Measurements from ENCODE around the gene KIAA1549. TPM values are rescaled to one million over a fixed set of nuclear protein-coding genes. Genes with fewer than 3 reads are reported as not detected.

Gene KIAA1549
- total RNA-seq, 1 experiment from 2014 or later, result 14.1 TPM

DNA sequence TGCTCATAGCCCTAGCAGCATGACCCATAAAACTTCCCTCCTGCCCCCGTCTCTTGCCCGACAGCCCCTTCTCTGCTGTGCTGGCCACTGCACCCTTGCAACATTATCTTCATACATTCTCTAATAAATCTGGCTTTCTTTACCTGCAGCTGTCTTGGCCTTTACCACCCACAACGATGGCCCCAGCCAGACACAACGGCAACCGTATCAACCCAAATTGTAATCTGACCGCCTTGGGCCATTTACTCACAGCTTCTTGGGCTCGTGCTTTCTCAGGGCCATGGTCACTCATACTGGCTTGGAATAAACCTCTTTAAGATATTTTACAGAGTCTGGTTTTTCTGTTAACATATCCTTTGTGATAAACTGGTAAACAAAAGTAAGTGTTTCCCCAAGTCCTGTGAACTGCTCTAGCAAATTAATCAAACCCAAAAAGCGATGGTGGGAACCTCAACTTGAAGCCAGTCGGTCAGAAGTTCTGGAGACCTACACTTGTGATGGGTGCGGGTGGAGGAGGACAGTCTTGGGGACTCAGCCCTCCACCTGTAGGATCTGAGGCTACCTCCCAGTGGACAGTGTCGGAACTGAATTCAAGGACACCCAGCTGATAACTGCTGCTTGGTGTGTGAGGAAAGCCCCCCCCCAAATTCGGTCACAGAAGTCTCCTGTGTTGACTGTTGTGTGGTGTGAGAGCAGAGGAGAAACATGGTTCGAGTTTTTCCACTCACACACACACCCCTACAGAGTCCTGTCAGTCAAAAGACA, 95.6 kb downstream of the KIAA1549 start:
- H3K4me3 ChIP-seq (ENCODE audit: low read depth in 2 of 2, low read length in 2 of 2), result no peak overlapping the region
- intact Hi-C loops (cut with micrococcal nuclease; ENCODE audit: unreplicated experiment), result loop anchor here (10.0 kb wide), 2 partner anchors 99 to 129 kb away; partner anchors contain the start of gene KIAA1549
- CTCF ChIA-PET, result interaction anchor here (0.5 to 1.1 kb wide), 3 partner anchors 100 to 897 kb away, joined by 3 to 7 read pairs (median 3); no protein-coding TSS in a partner anchor
- no peaks in the 10 kb centered on the region for H3K9me3 ChIP-seq (ENCODE audit: control insufficient read depth, insufficient read depth, low read depth, low read length)
- in situ Hi-C loops (cut with HindIII; ENCODE audit: low pct_unique_long_range_greater_than_20kb, low sequenced_read_pairs), result no loop called here
- no peak overlapping the region for H3K27ac ChIP-seq (ENCODE audit: low read length)
- DNase-seq (ENCODE audit: low read depth, low spot score), result no peak
- ATAC-seq, result no peak
- no TSS peak for BruUV-seq (replicated peaks)
- no peaks in the 10 kb centered on the region for H3K27me3 ChIP-seq (ENCODE audit: control insufficient read depth, insufficient read depth, low read length)
- POLR2A ChIA-PET, result no interaction called here
- H3K36me3 ChIP-seq (ENCODE audit: control insufficient read depth, insufficient read depth, low read length), result no peaks in the 10 kb centered on the region
- TF ChIP-seq, protein P1, sequence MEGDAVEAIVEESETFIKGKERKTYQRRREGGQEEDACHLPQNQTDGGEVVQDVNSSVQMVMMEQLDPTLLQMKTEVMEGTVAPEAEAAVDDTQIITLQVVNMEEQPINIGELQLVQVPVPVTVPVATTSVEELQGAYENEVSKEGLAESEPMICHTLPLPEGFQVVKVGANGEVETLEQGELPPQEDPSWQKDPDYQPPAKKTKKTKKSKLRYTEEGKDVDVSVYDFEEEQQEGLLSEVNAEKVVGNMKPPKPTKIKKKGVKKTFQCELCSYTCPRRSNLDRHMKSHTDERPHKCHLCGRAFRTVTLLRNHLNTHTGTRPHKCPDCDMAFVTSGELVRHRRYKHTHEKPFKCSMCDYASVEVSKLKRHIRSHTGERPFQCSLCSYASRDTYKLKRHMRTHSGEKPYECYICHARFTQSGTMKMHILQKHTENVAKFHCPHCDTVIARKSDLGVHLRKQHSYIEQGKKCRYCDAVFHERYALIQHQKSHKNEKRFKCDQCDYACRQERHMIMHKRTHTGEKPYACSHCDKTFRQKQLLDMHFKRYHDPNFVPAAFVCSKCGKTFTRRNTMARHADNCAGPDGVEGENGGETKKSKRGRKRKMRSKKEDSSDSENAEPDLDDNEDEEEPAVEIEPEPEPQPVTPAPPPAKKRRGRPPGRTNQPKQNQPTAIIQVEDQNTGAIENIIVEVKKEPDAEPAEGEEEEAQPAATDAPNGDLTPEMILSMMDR (IDR thresholded peaks at IDR 0.05), result no peak
- TF ChIP-seq, protein P2, sequence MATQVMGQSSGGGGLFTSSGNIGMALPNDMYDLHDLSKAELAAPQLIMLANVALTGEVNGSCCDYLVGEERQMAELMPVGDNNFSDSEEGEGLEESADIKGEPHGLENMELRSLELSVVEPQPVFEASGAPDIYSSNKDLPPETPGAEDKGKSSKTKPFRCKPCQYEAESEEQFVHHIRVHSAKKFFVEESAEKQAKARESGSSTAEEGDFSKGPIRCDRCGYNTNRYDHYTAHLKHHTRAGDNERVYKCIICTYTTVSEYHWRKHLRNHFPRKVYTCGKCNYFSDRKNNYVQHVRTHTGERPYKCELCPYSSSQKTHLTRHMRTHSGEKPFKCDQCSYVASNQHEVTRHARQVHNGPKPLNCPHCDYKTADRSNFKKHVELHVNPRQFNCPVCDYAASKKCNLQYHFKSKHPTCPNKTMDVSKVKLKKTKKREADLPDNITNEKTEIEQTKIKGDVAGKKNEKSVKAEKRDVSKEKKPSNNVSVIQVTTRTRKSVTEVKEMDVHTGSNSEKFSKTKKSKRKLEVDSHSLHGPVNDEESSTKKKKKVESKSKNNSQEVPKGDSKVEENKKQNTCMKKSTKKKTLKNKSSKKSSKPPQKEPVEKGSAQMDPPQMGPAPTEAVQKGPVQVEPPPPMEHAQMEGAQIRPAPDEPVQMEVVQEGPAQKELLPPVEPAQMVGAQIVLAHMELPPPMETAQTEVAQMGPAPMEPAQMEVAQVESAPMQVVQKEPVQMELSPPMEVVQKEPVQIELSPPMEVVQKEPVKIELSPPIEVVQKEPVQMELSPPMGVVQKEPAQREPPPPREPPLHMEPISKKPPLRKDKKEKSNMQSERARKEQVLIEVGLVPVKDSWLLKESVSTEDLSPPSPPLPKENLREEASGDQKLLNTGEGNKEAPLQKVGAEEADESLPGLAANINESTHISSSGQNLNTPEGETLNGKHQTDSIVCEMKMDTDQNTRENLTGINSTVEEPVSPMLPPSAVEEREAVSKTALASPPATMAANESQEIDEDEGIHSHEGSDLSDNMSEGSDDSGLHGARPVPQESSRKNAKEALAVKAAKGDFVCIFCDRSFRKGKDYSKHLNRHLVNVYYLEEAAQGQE (IDR thresholded peaks at IDR 0.05; ENCODE audit: insufficient read depth in 1 of 2, low read depth in 2 of 2, low read length in 1 of 2), result no peak
- TF ChIP-seq POLR2AphosphoS5 (IDR thresholded peaks at IDR 0.05; ENCODE audit: low read depth, low read length) (no peak), SIN3A (IDR thresholded peaks at IDR 0.05; ENCODE audit: borderline replicate concordance, insufficient read depth, low read depth, low read length) (no peak), TCF7L2 (IDR thresholded peaks at IDR 0.05; ENCODE audit: low read depth, low read length) (no peak)
- H3K4me1 ChIP-seq (ENCODE audit: control insufficient read depth, insufficient read depth, low read length), result peaks cover 34% of the 10 kb centered on the region

DNA sequence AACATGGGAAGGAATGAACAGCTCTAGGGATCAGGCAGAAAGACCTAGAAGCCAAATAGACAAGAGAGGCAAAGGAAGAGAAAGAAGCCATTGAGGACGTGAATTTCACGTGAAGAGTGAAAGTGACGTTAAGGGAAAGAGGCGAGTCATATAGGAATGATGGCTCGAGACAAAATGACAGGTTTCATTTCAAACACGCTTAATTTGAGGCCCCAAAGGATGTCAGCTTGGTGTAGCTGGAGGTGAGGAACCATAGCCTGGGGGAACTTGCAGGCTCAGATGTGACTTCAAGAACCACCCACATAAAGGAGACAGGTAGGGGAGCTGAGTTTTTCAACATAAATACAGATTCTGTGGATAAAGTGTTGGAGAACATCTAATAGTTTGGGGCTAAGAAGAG, 98.9 kb downstream of the KIAA1549 start:
- TF ChIP-seq POLR2AphosphoS5 (IDR thresholded peaks at IDR 0.05; ENCODE audit: low read depth, low read length), result no peak
- TF ChIP-seq TCF7L2 (IDR thresholded peaks at IDR 0.05; ENCODE audit: low read depth, low read length), result no peak
- TF ChIP-seq, protein P1 (IDR thresholded peaks at IDR 0.05), result no peak
- TF ChIP-seq, protein P2 (IDR thresholded peaks at IDR 0.05; ENCODE audit: insufficient read depth in 1 of 2, low read depth in 2 of 2, low read length in 1 of 2), result no peak
- TF ChIP-seq SIN3A (IDR thresholded peaks at IDR 0.05; ENCODE audit: borderline replicate concordance, insufficient read depth, low read depth, low read length), result no peak
- Histone ChIP-seq H3K27ac (ENCODE audit: low read length) (no peak overlapping the region), H3K4me1 (ENCODE audit: control insufficient read depth, insufficient read depth, low read length) (peaks cover 1% of the 10 kb centered on the region; the same call in 1 of the 2 replicates), H3K4me3 (ENCODE audit: low read depth in 2 of 2, low read length in 2 of 2) (no peak overlapping the region), H3K27me3 (ENCODE audit: control insufficient read depth, insufficient read depth, low read length) (no peaks in the 10 kb centered on the region), H3K36me3 (ENCODE audit: control insufficient read depth, insufficient read depth, low read length) (no peaks in the 10 kb centered on the region), H3K9me3 (ENCODE audit: control insufficient read depth, insufficient read depth, low read depth, low read length) (no peaks in the 10 kb centered on the region)
- intact Hi-C loops (cut with micrococcal nuclease; ENCODE audit: unreplicated experiment), result loop anchor here (10.0 kb wide), 2 partner anchors 103 to 133 kb away; partner anchors contain the start of gene KIAA1549
- ATAC-seq (no peak), DNase-seq (ENCODE audit: low read depth, low spot score) (no peak)
- in situ Hi-C loops (cut with HindIII; ENCODE audit: low pct_unique_long_range_greater_than_20kb, low sequenced_read_pairs), result no loop called here
- POLR2A ChIA-PET, result no interaction called here
- CTCF ChIA-PET, result interaction anchor here (0.6 kb wide), 1 partner anchor 23 kb away, joined by 4 read pairs; no protein-coding TSS in a partner anchor
- no TSS peak for BruUV-seq (replicated peaks)
